ENCODE measurements around the gene SUPT6H.
"Not testable (repeated sequence)": the region's sequence is repeated elsewhere in the genome, so short reads cannot be mapped to it uniquely, and the experiment has no call there.

SUPT6H gene

DNA sequence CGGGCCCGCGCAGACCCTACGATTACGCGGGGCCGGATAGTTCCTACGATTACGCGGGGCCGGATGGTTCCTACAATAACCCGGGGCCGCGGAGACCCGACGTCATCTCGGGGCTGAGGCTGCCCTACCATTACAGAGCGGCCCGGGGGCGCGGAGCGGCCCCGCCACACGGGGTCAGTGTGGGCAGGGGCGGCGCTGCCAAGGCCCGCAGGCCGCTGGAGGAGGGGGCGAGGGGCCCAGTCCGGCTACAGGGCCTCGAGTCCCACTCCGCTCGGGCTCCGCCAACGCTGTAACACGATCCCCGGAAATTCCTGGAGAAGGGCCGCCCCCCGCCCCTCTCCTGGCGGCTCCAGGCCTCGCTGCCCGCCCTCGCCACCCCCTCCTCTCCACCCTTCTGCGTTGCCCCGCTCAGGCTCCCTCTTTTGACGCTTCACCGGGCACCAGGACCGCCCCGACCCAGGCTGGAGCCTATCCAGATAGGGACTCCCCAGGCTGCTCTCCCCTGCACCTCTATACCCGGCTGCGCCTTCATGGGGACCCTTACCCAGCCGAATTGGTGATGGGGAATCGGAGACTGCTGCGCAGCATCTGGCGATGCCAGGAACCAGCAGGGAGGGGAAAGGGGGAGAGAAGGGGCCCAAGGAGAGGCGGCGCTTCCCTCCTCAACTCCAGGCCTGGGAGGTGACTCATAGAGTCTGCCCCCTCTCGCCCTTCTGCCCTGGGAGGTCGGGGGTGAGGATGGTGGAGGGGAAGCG, 55.8 kb downstream of the SUPT6H start, which contains the start of gene RAB34:
RAB34 (minus strand) TSS at position 291 of the 755 bp plus-strand sequence. CDS start 602 bp downstream, outside the sequence.
- in situ Hi-C loops (cut with MboI; ENCODE audit: low sequenced_read_pairs): no loop called here

DNA sequence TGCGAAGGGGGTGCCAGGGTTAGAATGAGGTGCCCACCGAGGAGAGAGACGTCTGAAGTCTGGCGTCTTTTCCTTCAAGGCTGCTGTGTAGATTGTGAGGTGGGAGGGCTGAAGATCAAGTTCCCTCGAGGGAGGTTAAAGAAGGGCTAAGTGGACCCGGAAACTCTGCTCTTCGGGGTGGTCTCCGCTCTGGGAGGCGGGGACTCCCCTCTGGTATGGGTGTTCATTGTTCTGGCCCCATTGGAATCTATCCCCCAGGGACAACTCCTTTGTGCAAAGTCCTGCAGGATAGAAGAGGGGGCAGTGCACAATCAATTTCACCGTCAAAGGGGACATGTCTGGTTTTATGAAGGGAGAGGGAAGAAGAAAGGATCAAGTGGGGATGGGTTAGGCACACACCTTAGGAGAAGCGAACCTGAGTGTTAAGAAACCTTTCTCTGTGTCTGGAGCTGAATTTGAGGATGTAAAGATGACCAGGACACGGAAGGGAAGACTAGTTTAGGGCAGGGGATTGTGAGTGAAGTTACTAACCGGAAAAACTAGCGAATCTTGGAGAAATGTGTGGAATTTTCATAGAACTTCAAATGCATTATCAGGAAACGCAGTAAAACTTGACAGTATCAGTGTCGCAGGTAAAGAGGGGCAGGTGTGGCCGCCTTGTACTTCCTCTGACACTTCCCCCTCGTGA, 56.5 kb downstream of the SUPT6H start:
- in situ Hi-C loops (cut with MboI; ENCODE audit: low sequenced_read_pairs): no loop called here

DNA sequence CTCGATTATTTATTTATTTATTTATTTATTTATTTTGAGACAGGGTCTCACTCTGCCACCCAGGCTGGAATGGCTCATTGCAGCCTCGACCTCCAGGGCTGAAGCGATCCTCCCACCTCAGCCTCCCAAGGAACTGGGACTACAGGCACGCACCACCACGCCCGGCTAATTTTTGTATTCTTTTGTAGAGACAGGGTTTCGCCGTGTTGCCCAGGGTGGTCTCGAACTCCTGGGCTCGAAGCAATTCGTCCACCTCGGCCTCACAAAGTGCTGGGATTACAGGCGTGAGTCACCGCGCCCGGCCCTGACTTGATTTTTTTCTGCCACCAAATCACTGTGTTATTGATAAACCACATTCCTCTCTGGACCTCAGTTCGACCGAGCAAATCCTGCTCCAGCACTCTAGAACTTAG, 57.0 kb downstream of the SUPT6H start:
- in situ Hi-C loops (cut with MboI; ENCODE audit: low sequenced_read_pairs): no loop called here

DNA sequence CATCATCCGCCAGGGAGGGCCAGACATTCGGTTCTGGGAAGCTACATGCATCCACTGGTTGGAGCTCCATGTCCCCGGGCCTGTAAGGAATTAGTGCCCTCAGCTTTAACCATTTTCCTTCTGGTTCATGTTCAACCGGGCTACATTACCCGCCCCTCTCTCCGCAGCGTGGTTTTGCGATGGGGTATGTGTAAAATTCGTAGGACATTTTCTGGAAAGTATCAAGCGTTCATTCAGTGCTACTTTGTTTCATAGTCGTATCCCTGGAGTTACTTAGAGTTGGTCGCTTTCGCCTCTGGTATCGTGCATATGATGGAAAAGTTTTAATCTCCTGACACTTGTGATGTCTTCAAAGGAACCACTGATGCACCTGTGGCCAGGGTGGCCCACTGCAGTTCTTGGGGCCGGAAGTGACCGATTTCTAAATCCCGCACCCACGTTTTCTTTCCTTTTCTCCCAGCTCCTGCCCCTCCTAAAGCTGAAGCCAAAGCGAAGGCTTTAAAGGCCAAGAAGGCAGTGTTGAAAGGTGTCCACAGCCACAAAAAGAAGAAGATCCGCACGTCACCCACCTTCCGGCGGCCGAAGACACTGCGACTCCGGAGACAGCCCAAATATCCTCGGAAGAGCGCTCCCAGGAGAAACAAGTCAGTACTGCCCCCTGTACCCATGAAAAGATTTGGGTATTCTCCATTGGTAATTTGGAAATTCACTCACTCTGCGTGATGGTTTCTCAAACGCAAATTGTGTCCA, 58.4 kb downstream of the SUPT6H start:
- in situ Hi-C loops (cut with MboI; ENCODE audit: low sequenced_read_pairs): no loop called here

DNA sequence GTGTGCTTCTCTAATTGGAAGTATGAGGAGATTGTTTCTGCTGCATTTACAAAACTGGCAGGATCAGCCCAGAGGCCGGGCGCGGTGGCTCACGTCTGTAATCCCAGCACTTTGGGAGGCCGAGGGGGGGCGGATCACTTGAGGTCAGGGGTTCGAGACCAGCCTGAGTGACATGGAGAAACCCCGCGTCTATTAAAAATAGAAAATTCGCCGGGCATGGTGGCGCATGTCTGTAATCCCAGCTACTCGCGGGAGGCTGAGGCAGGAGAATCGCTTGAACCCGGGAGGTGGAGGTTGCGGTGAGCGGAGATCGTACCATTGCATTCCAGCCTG, 59.0 kb downstream of the SUPT6H start:
- in situ Hi-C loops (cut with MboI; ENCODE audit: low sequenced_read_pairs): not testable (repeated sequence)

DNA sequence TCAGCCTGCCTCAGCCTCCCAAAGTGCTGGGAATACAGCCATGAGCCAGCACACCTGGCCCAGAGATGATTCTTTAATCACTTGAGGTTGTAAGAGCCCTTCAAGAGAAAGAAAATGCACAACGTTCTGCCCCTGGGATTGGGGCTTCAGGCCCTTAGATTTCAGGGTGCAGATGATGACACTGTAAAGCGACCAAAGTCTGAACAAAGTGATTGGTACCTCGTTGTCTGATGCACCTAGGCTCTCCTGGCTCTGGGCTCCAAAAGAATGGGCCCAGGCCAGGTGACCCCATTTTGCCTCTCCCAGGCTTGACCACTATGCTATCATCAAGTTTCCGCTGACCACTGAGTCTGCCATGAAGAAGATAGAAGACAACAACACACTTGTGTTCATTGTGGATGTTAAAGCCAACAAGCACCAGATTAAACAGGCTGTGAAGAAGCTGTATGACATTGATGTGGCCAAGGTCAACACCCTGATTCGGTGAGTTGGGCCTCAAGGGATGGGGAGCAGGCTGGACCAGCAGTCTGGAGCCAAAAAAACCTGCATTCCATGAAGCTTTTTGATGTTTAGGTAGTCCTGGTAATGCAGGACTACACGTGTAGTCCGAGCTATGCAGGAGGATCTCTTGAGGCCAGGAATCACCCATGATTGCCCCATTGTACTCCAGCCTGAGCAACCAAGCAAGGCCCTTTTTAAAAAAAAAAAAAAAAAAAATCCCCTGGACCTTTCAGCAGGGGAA, 60.6 kb downstream of the SUPT6H start:
- in situ Hi-C loops (cut with MboI; ENCODE audit: low sequenced_read_pairs): no loop called here

DNA sequence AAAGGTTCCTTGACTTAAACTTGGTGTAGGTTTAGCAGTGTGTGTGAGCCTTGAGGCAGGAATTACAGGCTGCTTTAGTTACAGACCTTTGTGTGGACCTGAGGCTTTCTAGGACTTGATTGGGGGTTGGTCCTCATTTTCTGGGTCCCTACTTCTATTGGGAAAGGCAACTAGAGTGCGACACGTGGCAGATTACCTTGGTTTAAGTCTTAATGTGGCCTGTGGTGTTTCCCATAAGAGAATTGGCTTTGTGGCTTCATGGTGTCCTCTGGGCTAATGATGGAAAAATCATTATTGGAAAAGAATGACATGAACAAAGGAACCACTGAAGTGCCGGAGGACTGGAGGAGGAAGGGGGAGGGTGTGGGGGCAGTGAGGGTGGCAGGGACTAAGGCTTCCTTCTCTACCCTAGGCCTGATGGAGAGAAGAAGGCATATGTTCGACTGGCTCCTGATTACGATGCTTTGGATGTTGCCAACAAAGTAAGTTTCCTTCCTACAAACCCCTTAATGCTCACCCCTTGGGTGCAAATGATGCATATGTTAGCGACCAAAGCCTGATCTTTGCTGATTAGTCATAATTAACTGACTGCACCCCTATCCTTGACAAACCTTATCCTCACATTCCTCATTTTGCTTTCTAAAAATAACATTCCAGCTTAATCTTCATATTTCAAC, 61.3 kb downstream of the SUPT6H start:
- in situ Hi-C loops (cut with MboI; ENCODE audit: low sequenced_read_pairs): no loop called here

DNA sequence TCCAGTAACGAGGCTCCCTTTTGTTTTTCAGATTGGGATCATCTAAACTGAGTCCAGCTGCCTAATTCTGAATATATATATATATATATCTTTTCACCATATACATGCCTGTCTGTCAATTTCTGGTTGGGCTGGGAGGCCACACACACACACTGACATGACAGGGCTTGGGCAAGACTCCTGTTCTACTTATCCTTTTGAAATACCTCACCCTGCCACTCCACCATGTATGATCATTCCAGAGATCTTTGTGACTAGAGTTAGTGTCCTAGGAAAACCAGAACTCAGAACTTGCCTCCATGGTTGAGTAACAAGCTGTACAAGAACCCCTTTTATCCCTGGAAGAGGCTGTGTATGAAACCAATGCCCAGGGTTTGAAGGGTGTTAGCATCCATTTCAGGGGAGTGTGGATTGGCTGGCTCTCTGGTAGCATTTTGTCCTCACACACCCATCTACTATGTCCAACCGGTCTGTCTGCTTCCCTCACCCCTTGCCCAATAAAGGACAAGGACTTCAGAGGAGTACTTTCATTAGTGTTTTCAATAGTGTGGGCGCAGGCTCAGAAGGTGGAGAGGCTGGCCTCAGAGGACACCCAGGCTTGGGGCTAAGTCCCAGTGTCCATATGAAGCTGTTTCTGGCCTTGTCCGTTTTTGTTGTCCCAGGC, 62.0 kb downstream of the SUPT6H start:
- in situ Hi-C loops (cut with MboI; ENCODE audit: low sequenced_read_pairs): not testable (repeated sequence)

DNA sequence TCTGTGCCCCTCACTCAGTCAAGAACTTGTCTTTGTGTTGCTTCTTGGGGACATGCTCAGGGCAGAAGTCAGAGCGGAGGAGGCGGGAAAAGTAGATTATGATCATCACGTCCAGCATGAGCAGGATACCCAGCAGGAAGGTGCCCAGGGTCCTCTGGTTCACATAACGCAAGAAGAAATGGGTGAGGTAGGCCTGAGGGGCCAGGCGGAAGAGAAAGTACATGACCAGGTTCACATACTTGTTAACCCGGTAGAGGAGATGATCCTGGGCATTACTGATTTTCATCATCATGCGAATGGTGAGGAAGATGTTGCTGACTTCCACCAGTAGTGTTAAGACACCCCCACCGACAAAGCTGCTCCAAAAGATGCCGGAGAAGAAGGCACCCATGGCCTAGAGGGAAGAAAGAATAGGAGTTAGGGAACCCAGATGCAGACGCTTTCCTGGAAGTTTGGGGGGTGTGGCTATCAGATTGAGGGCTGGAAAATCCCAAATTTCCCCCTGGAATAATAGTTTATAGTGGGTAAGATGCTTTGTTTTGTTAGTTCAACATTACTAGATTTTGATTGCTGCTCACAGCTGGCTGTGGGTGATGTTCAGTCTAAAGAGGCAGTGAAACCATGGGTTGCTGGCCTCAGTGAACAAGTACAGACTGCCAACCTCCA, 62.6 kb downstream of the SUPT6H start:
- in situ Hi-C loops (cut with MboI; ENCODE audit: low sequenced_read_pairs): loop anchor here (25.0 kb wide), 1 partner anchor 388 kb away; no protein-coding TSS in a partner anchor

DNA sequence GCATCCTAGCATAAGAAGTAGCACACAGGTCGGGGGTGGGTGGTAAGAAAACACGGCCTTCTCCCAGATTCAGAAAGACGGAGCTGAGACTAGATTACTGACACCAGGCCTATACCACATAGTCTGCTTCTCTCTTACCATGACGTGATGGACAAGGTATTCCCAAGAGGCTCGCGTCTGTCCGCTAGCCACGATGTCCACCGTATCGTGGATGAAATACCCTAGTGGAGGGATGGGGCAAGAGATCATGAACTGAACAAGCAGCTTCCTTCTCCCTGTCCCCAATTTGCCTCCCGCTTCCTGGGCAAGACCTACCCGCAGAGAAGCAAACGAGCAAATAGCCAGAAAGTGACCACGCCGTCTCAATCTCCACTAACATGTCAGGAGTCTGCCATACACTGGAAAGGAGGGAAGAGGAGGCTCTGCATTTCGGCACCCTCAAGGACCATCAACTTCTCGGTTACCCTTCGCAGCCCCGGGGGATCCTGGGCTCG, 63.2 kb downstream of the SUPT6H start:
- in situ Hi-C loops (cut with MboI; ENCODE audit: low sequenced_read_pairs): loop anchor here (25.0 kb wide), 1 partner anchor 387 kb away; no protein-coding TSS in a partner anchor

DNA sequence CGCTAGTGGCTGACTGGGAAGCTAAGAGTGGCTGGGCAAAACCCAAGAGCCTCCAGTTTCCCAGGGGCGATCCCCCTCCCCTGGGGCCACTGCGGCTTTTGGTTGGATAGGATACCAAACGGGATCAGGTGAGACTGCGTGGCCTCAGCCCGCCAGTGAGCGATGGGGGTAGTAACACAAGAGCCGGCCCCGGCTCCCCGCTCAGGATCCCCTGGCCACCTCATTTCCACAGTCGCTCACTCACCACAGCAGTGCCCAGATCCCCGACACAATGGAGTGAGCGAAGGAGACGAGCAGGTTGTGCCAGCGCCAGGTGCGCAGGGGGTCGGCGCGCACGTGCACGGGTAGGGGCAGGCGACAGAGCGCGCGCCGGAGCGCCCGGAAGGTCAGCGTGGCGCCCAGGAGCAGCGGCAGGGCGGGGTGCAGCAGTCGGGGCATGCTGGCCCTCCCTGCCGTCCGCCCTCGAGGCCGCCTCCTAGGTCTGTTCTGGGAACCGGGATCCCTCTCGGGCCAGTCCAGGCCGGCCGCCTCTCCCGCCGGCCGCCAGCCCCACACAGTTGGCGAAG, 63.7 kb downstream of the SUPT6H start:
- in situ Hi-C loops (cut with MboI; ENCODE audit: low sequenced_read_pairs): loop anchor here (25.0 kb wide), 1 partner anchor 387 kb away; no protein-coding TSS in a partner anchor

DNA sequence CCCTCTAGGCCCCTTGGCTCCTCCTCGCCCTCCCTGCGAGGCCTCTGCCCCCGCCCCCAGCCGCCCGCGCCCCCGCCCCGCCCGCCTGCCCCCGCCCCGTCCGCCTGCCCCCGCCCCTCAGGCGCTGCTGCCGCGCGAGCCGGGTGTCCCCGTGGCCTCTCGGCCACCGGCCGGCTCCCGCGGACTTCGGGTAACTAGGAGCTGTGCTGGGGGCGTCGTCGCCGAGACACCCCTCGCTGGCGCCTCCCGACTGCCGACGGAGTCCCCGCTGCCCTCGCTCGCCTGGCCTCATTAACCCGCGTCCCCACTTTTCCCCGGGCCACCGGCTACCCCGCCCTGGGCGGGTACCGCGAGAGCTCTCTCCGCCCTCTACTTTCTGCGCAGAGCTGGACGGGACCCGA, 64.2 kb downstream of the SUPT6H start, which contains the start of gene TLCD1:
TLCD1 (minus strand) TSS at position 8 of the 401 bp plus-strand sequence. CDS start 136 bp downstream, outside the sequence.
- in situ Hi-C loops (cut with MboI; ENCODE audit: low sequenced_read_pairs): loop anchor here (25.0 kb wide), 1 partner anchor 386 kb away; no protein-coding TSS in a partner anchor

DNA sequence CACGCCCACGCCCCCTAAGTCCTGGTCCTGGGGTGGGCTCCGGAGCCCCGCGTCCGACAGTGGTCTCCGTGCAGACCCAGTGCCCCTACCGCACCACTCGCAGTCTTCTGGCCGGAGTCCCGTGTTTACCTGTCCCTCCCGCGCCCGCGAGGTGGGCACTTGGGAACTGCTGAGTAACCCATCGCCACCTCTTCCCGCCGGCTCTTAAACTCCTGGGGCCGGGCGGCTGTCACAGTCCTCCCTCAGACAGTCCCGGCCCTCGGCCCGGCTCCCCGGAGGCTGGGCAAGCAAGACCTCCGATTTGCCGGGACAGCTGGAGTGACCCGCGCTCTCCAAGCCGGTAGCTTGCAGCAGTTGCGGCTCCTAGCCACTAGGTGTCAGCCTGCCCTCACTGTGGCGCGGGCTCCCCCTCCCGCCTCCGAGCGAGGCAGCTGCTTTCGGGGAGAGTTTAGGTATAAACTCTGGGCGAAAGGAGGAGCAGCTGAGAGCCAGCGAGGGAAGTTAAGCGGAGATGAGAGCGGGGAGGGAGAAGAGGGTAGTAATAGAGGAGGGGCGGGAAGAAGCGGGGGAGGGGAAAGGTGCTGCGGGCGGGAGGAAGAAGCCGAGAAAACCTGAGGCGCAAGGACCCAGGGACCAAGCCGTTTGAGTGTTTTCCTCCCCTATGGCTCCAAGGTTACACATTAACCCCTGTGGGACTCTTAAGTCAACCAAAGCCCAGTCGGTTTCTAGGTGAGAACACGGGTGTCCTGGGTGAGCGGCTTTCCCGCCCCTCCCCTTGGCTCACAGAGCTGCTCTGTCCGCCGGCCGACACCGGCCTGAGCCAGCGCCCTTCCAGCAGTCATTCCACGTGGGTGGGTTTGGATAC, 64.9 kb downstream of the SUPT6H start:
- in situ Hi-C loops (cut with MboI; ENCODE audit: low sequenced_read_pairs): loop anchor here (25.0 kb wide), 1 partner anchor 385 kb away; no protein-coding TSS in a partner anchor

DNA sequence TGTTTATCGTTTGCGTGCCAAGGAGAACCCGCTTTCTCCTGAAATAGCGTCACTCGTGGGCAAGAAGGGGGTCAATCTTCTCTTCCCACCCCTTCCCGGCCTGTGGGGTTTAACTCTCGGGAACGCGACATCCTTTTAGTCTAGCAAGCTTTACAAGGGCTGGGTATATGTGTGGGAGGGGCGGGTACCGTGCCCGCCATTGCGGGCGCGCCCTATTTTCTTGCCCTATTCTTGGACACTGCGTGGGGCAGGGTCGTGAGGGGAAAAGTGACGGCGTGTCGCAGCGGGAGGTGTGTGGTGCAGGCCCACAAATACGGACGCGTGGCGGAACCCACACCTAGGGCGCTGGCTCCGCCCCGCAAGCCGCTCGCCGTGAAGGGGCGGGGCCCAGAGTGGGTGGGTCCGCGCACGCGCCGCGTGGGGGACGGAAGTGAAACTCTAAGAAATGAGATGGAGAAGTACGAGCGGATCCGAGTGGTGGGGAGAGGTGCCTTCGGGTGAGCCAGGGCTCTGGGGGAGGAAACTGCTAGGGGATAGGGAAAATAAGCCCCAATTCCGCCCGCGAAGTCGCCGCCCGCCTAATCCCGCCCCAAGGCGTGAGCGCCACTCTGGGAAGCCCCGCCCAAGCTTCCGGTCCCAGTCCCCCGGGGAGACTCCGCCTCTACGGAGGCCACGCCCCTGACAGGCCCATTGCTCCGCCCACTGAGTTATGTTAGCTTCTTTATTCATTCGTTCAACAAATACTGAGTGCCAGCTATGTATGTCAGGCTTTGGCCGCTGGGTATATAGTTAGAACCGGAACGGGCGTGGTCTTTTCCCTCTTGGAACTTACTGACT, 66.6 kb downstream of the SUPT6H start, which contains the start of gene NEK8:
NEK8 (plus strand) TSS at position 425 of the 837 bp plus-strand sequence; CDS start at position 451, 26 bp downstream.
- in situ Hi-C loops (cut with MboI; ENCODE audit: low sequenced_read_pairs): loop anchor here (25.0 kb wide), 1 partner anchor 384 kb away; no protein-coding TSS in a partner anchor

DNA sequence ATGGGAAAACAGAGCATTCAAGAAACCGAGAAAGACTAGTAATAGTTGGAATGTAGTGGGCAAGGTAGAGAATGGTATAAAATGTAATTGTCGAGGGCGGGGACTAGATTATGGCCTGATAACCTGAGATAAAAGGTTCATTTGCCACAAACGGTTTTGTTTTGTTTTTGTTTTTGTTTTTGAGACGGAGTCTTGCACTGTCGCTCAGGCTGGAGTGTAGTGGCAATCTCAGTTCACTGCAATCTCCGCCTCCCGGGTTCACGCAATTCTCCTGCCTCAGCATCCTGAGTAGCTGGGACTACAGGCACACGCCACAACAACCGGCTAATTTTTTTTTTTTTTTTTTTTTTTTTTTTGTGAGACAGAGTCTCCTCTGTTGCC, 67.9 kb downstream of the SUPT6H start:
- in situ Hi-C loops (cut with MboI; ENCODE audit: low sequenced_read_pairs): loop anchor here (25.0 kb wide), 1 partner anchor 382 kb away; no protein-coding TSS in a partner anchor

DNA sequence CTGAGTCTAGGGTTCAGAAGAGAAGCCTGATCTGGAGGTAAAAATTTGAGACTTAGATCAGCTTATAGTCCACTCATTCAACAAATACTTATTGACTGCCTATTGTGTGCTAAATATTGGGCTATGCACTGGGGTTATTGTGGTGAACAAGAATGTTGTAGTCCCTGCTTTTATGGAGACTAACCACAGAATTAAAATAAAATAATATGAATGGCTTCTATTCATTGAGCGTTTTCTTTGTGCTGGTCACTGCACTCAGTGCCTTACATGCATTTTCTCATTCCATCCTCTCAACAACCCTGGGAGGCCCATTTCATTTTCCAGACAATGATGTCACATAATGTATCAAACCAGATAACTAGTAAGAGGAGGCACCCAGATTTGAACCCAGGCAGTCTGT, 71.3 kb downstream of the SUPT6H start:
- in situ Hi-C loops (cut with MboI; ENCODE audit: low sequenced_read_pairs): loop anchor here (25.0 kb wide), 1 partner anchor 379 kb away; no protein-coding TSS in a partner anchor

Data from HL-60/S4 (cell line).